Activated B cell treated with CpG ODN at 0.5 μM for 24 hours (primary cell): ENCODE results near the gene EGR1. TPM values are rescaled to one million over a fixed set of nuclear protein-coding genes. Genes with fewer than 3 reads are reported as not detected.

ENCODE experiments used
- ATAC-seq: fragments of 200-7000 bp; cut with Tn5 transposase; one replicate; pipeline ENCODE4 v1.10.0; 2021; ENCODE audit warnings: low read depth, mild to moderate bottlenecking, moderate library complexity
- CTCF ChIA-PET: fragments of 350-600 bp; sonication (Branson Sonifier 250); formaldehyde crosslinking; loops from one replicate; lab custom pipeline; 2021; ENCODE audit warnings: antibody characterized with exemption; lab: Charles Lee
- POLR2A ChIA-PET: fragments of 350-600 bp; sonication (Branson Sonifier 250); formaldehyde crosslinking; loops from one replicate; lab custom pipeline; 2021; ENCODE audit warnings: antibody characterized with exemption; lab: Charles Lee
- DNase-seq: peaks from one replicate; pipeline ENCODE4 v3.0.0; 2022
- H3K27ac Mint-ChIP-seq: one replicate; pipeline ENCODE4 v1.8.0; 2020; ENCODE audit warnings: mixed read lengths
- H3K27me3 Mint-ChIP-seq: one replicate; pipeline ENCODE4 v1.8.0; 2021; ENCODE audit warnings: mixed read lengths
- H3K36me3 Mint-ChIP-seq: one replicate; pipeline ENCODE4 v1.8.0; 2021; ENCODE audit warnings: low read depth, mixed read lengths
- H3K4me1 Mint-ChIP-seq: one replicate; pipeline ENCODE4 v1.8.0; 2021; ENCODE audit warnings: mixed read lengths
- H3K4me3 Mint-ChIP-seq: one replicate; pipeline ENCODE4 v1.8.0; 2020; ENCODE audit warnings: mild to moderate bottlenecking, mixed read lengths
- H3K9me3 Mint-ChIP-seq: one replicate; pipeline ENCODE4 v1.8.0; 2020; ENCODE audit warnings: mixed read lengths
- CTCF ChIP-seq: fragments of 200-600 bp; IDR thresholded peaks from one replicate; pipeline ENCODE4 v1.8.0; 2022; ENCODE audit warnings: antibody characterized with exemption, mild to moderate bottlenecking
- intact Hi-C: fragments of 100-400 bp; cut with micrococcal nuclease; formaldehyde crosslinking; loops from one replicate; pipeline ENCODE4 v1.15.1; 2024
- total RNA-seq: library from RNA; stranded (reverse); gene quantifications from 2 replicates; pipeline ENCODE4 v1.2.3, GENCODE V29; 2022

Gene EGR1
- total RNA-seq, 1 donor from 2014 or later = 14.2 TPM

GRCh38 chr5:138517437-138517836, 52.2 kb downstream of the EGR1 start:
- POLR2A ChIA-PET = no interaction called here
- H3K36me3 Mint-ChIP-seq = peaks cover 73% of the 10 kb centered on the region

More at GRCh38 chr5:138517437-138517836, 52.2 kb downstream of the EGR1 start:
- Mint-ChIP-seq H3K27ac (no peak overlapping the region), H3K27me3 (no peaks in the 10 kb centered on the region), H3K4me3 (no peak overlapping the region), H3K4me1 (peaks cover 12% of the 10 kb centered on the region), H3K9me3 (no peaks in the 10 kb centered on the region)
- intact Hi-C loops = no loop called here
- DNase-seq (no peak), ATAC-seq (no peak)
- TF ChIP-seq CTCF = no peak
- CTCF ChIA-PET = no interaction called here

Other genes with a start within 250 kb of the EGR1 start
- not detected in 2 replicates for gene GFRA3, start 190.9 kb upstream of the EGR1 start, total RNA-seq
- gene CDC25C, start 133.7 kb upstream of the EGR1 start, total RNA-seq = 0.42 TPM in 1 of 2 replicates, not detected in the other
- gene FAM53C, start 127.2 kb upstream of the EGR1 start, total RNA-seq = 23.5 and 24.9 TPM in 2 replicates
- gene KDM3B, start 112.8 kb upstream of the EGR1 start, total RNA-seq = 85.5 and 94.0 TPM in 2 replicates
- gene REEP2, start 26.4 kb upstream of the EGR1 start, total RNA-seq = 0.42 TPM in 1 of 2 replicates, not detected in the other
- gene ETF1, start 77.8 kb downstream of the EGR1 start, total RNA-seq = 95.7 and 99.6 TPM in 2 replicates
- 223 and 224 TPM in 2 replicates for gene HSPA9, start 109.9 kb downstream of the EGR1 start, total RNA-seq